CD4-positive, alpha-beta T cell (primary cell): ENCODE data around the gene CCDC17. TPM values are rescaled to one million over a fixed set of nuclear protein-coding genes. Genes with fewer than 3 reads are reported as not detected.

Experiments
- ATAC-seq: fragments of 200-7000 bp; cut with Tn5 transposase; one replicate; pipeline ENCODE4 v1.10.0; 2022; ENCODE audit warnings: mild to moderate bottlenecking; ENCODE audit not compliant: poor library complexity
- CTCF ChIA-PET: fragments of 350-600 bp; sonication (Branson Sonifier 250); formaldehyde crosslinking; loops from one replicate; lab custom pipeline; 2021; ENCODE audit warnings: antibody characterized with exemption, inconsistent platforms; lab: Charles Lee
- POLR2A ChIA-PET: fragments of 350-600 bp; sonication (Branson Sonifier 250); formaldehyde crosslinking; loops from one replicate; lab custom pipeline; 2021; ENCODE audit warnings: antibody characterized with exemption, inconsistent platforms; lab: Charles Lee
- DNase-seq, 14 experiments: peaks; one replicate each; pipeline ENCODE4 v3.0.0-alpha.2; 2013 to 2020; ENCODE audit warnings: mixed read lengths in 2 of 14
- H3K27ac ChIP-seq, 2 donors: one replicate each; pipeline versions ENCODE4 v1.5.1 to v1.7.0; 2013; ENCODE audit warnings: low read length in 2 of 2, low read depth in 1 of 2, mild to moderate bottlenecking in 1 of 2
- H3K27me3 ChIP-seq, 2 experiments: 1 replicate in 1 of 2; 2 replicates in 1 of 2; pipeline versions ENCODE4 v1.6.1 to v1.7.0; 2013; ENCODE audit warnings: low read length in 2 of 2, control low read depth in 1 of 2, mild to moderate bottlenecking in 1 of 2, moderate library complexity in 1 of 2; ENCODE audit not compliant: insufficient read depth in 2 of 2, control insufficient read depth in 1 of 2
- H3K36me3 ChIP-seq: one replicate; pipeline ENCODE4 v1.6.1; 2013; ENCODE audit warnings: low read length, control low read depth; ENCODE audit not compliant: insufficient read depth
- H3K4me1 ChIP-seq: one replicate; pipeline ENCODE4 v1.6.1; 2013; ENCODE audit warnings: low read length, control low read depth; ENCODE audit not compliant: insufficient read depth
- H3K4me3 ChIP-seq: one replicate; pipeline ENCODE4 v1.5.1; 2013; ENCODE audit warnings: mild to moderate bottlenecking, low read length, moderate library complexity
- H3K9me3 ChIP-seq, 2 experiments: 1 replicate in 1 of 2; 2 replicates in 1 of 2; pipeline versions ENCODE4 v1.6.1 to v1.7.0; 2013; ENCODE audit warnings: low read length in 2 of 2, mild to moderate bottlenecking in 2 of 2, control low read depth in 1 of 2, moderate library complexity in 1 of 2; ENCODE audit not compliant: control insufficient read depth in 1 of 2, insufficient read depth in 1 of 2
- H3K27ac Mint-ChIP-seq: one replicate; pipeline ENCODE4 v1.8.0; 2020; ENCODE audit warnings: mixed read lengths
- H3K27me3 Mint-ChIP-seq: one replicate; pipeline ENCODE4 v1.8.0; 2021; ENCODE audit warnings: mixed read lengths
- H3K36me3 Mint-ChIP-seq: one replicate; pipeline ENCODE4 v1.8.0; 2021; ENCODE audit warnings: low read depth, mixed read lengths
- H3K4me1 Mint-ChIP-seq: one replicate; pipeline ENCODE4 v1.8.0; 2021; ENCODE audit warnings: low read depth, mixed read lengths
- H3K4me3 Mint-ChIP-seq: one replicate; pipeline ENCODE4 v1.8.0; 2020; ENCODE audit warnings: mild to moderate bottlenecking, mixed read lengths
- H3K9me3 Mint-ChIP-seq: one replicate; pipeline ENCODE4 v1.8.0; 2020; ENCODE audit warnings: mixed read lengths
- intact Hi-C, 2 experiments: fragments of 100-400 bp; cut with DNase I in 1 of 2; cut with micrococcal nuclease in 1 of 2; formaldehyde crosslinking; loops; one replicate each; pipeline versions ENCODE4 v1.15.1 to v1.9.0; 2023 to 2025; cut with DNase I, micrococcal nuclease
- total RNA-seq, 174 experiments: library from RNA in 2 of 174; stranded (reverse) in 2 of 174; gene quantifications; one replicate each; pipeline ENCODE4 v1.2.3 and lab custom pipeline; 2021 to 2026
- TF ChIP-seq, protein P1 (sequence below): fragments of 200-600 bp; IDR thresholded peaks from one replicate; pipeline ENCODE4 v1.8.0; 2022; ENCODE audit warnings: antibody characterized with exemption, mild to moderate bottlenecking

CCDC17 gene
- total RNA-seq, 2 experiments from 2014 or later, result 2.1 to 2.3 TPM

DNA sequence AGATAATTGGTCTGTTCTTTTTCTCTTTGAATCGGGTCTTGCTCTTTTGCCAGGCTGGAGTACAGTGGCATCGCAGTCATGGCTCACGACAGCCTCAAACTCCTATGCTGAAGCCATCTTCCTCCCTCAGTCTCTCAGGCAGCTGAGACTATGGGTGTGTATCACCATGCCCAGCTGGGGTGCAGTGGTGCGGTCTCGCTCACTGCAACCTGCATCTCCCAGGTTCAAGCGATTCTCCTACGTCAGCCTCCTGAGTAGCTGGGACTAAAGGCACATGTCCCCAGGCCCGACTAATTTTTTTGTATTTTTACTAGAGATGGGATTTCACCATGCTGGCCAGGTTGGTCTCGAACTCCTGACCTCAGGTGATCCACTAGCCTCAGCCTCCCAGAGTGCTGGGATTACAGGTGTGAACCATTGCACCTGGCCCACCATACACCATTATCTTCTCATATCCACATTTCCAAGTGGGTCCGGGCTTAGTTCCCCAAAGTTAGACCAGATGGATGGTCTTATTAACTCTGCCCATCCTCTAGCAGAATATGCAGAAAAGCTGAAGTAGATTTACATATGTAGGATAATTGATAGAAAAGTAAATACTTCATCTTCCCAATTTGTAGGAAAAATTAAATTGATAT, 13.1 kb downstream of the CCDC17 start:
- intact Hi-C loops, result no loop called here
- no peaks in the 10 kb centered on the region for H3K9me3 ChIP-seq
- peaks cover 84% of the 10 kb centered on the region for H3K36me3 Mint-ChIP-seq
- no peak for ATAC-seq
- H3K36me3 ChIP-seq, result peaks cover 89% of the 10 kb centered on the region
- no peaks in the 10 kb centered on the region for H3K27me3 Mint-ChIP-seq
- H3K4me3 Mint-ChIP-seq, result no peak overlapping the region
- no peaks in the 10 kb centered on the region for H3K9me3 Mint-ChIP-seq
- H3K27ac Mint-ChIP-seq, result peak overlapping the region; percentile 24
- H3K27me3 ChIP-seq, result no peaks in the 10 kb centered on the region
- H3K4me3 ChIP-seq, result no peak overlapping the region
- DNase-seq, result no peak
- H3K4me1 ChIP-seq, result peaks cover 3% of the 10 kb centered on the region
- ChIA-PET POLR2A (no interaction called here), CTCF (interaction anchor here (1.3 kb wide), 1 partner anchor 24 kb away, joined by 3 read pairs; no protein-coding TSS in a partner anchor)
- H3K27ac ChIP-seq, result no peak overlapping the region
- TF ChIP-seq, protein P1, sequence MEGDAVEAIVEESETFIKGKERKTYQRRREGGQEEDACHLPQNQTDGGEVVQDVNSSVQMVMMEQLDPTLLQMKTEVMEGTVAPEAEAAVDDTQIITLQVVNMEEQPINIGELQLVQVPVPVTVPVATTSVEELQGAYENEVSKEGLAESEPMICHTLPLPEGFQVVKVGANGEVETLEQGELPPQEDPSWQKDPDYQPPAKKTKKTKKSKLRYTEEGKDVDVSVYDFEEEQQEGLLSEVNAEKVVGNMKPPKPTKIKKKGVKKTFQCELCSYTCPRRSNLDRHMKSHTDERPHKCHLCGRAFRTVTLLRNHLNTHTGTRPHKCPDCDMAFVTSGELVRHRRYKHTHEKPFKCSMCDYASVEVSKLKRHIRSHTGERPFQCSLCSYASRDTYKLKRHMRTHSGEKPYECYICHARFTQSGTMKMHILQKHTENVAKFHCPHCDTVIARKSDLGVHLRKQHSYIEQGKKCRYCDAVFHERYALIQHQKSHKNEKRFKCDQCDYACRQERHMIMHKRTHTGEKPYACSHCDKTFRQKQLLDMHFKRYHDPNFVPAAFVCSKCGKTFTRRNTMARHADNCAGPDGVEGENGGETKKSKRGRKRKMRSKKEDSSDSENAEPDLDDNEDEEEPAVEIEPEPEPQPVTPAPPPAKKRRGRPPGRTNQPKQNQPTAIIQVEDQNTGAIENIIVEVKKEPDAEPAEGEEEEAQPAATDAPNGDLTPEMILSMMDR, result no peak
- peaks cover 30% of the 10 kb centered on the region for H3K4me1 Mint-ChIP-seq

DNA sequence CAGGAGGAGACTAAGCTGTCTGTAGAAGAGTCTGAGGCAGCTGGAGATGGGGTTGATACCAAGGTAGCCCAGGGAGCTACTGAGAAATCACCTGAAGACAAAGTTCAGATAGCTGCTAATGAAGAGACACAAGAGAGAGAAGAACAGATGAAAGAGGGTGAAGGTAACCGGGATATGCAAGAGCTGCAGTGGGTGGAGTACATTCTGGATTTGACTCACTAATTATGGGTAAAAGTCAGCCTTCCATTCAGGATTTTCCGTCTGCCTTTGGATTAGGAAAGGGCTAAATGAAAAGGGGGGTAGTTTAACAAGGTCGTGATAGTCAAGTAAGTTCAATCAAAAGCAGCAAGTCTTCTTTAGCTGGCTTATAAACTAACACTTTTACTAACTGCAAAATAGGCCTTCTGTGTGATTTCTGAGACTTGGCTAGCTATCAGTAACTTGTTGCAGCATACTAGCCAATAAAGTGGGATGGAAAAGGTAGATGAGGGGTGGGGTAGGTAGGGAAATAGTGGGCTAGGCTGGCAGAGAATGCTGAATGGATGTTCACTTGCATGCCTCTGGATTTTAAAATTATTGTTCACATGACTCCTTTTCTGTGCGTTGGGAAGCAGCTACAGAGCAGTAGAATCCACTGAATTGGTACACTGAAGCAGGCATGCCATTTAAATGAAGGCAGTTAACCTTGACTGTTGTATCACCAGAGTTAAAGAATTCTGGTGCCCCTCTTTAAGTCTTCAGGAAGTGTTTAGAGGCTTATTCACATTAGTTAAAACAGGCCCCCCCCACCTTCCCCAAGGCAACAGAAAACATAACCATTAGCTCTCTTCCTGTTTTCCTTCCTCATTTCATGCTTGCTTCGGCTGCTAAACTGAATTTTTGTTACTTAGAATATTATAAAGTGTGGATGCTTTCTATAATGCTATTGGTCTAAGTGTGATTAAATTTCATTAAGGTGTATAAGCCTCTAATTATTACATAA, 15.4 kb downstream of the CCDC17 start:
- Mint-ChIP-seq H3K4me1 (peaks cover 41% of the 10 kb centered on the region), H3K4me3 (no peak overlapping the region), H3K36me3 (peaks cover 78% of the 10 kb centered on the region), H3K9me3 (no peaks in the 10 kb centered on the region), H3K27me3 (no peaks in the 10 kb centered on the region), H3K27ac (peak overlapping the region; percentile 33)
- TF ChIP-seq, protein P1, result no peak
- no peaks in the 10 kb centered on the region for H3K27me3 ChIP-seq
- H3K36me3 ChIP-seq, result peaks cover 86% of the 10 kb centered on the region
- peaks cover 3% of the 10 kb centered on the region for H3K4me1 ChIP-seq
- CTCF ChIA-PET, result no interaction called here
- intact Hi-C loops, result no loop called here
- POLR2A ChIA-PET, result interaction anchor here (0.6 kb wide), 2 partner anchors 52 to 76 kb away, joined by 3 to 6 read pairs; no protein-coding TSS in a partner anchor
- DNase-seq (peak in 2 of 14 experiments; percentile 20 to 28), ATAC-seq (no peak)
- no peak overlapping the region for H3K27ac ChIP-seq
- H3K9me3 ChIP-seq, result no peaks in the 10 kb centered on the region
- H3K4me3 ChIP-seq, result no peak overlapping the region

DNA sequence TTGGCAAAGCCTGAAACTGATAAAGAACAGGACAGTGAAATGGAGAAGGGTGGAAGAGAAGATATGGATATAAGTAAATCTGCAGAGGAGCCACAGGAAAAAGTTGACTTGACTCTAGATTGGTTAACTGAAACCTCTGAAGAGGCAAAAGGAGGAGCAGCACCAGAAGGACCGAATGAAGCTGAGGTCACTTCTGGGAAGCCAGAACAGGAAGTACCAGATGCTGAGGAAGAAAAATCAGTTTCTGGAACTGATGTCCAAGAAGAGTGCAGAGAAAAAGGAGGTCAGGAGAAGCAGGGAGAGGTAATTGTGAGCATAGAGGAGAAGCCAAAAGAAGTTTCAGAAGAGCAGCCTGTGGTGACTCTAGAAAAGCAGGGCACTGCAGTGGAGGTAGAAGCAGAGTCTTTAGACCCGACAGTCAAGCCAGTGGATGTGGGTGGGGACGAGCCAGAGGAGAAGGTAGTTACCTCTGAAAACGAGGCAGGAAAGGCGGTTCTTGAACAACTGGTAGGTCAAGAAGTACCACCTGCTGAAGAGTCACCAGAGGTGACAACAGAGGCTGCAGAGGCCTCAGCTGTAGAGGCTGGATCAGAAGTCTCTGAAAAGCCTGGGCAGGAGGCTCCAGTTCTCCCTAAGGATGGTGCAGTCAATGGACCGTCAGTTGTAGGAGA, 16.3 kb downstream of the CCDC17 start:
- intact Hi-C loops, result no loop called here
- Mint-ChIP-seq H3K4me1 (peaks cover 41% of the 10 kb centered on the region), H3K9me3 (no peaks in the 10 kb centered on the region), H3K27ac (peak overlapping the region; percentile 33), H3K4me3 (no peak overlapping the region), H3K27me3 (no peaks in the 10 kb centered on the region), H3K36me3 (peaks cover 80% of the 10 kb centered on the region)
- peaks cover 3% of the 10 kb centered on the region for H3K4me1 ChIP-seq
- TF ChIP-seq, protein P1, result no peak
- ATAC-seq (no peak), DNase-seq (no peak)
- no peaks in the 10 kb centered on the region for H3K9me3 ChIP-seq
- no peak overlapping the region for H3K4me3 ChIP-seq
- no peak overlapping the region for H3K27ac ChIP-seq
- CTCF ChIA-PET, result no interaction called here
- no peaks in the 10 kb centered on the region for H3K27me3 ChIP-seq
- peaks cover 86% of the 10 kb centered on the region for H3K36me3 ChIP-seq
- POLR2A ChIA-PET, result no interaction called here
